PC-3 (cell line): ENCODE data around the gene DSG3. TPM values are rescaled to one million over a fixed set of nuclear protein-coding genes. Genes with fewer than 3 reads are reported as not detected.

Experiments used
- ATAC-seq: fragments of 200-7000 bp; cut with Tn5 transposase; 2 replicates; pipeline ENCODE4 v1.9.1; 2020; ENCODE audit warnings: mild to moderate bottlenecking, moderate library complexity
- BruUV-seq: library from RNA; stranded (reverse); fragments of 400-500 nt; replicated peaks from 2 replicates; lab custom pipeline; 2021; lab: Mats Ljungman, UMichigan
- CTCF ChIA-PET: fragments of 300-600 bp; sonication (Branson Sonifier 250); formaldehyde crosslinking; loops from one replicate; lab custom pipeline; 2022; ENCODE audit warnings: antibody characterized with exemption; lab: Charles Lee
- POLR2A ChIA-PET: fragments of 300-600 bp; sonication (Branson Sonifier 250); formaldehyde crosslinking; loops from one replicate; lab custom pipeline; 2022; ENCODE audit warnings: antibody characterized with exemption; ENCODE audit not compliant: unreplicated experiment; lab: Charles Lee
- DNase-seq: peaks from one replicate; pipeline ENCODE4 v3.0.0-alpha.2; 2015
- H2AFZ ChIP-seq: fragments of 300-600 bp; sonication (generic); 2 replicates; pipeline ENCODE4 v1.6.0; 2016; ENCODE audit warnings: antibody characterized with exemption, low read length
- H3F3A ChIP-seq: fragments of 300-600 bp; sonication (generic); one replicate; pipeline ENCODE4 v1.6.0; 2017; ENCODE audit warnings: antibody characterized with exemption, low read length, control low read depth, mild to moderate bottlenecking; ENCODE audit not compliant: unreplicated experiment
- H3K27ac ChIP-seq: fragments of 300-600 bp; sonication (generic); 2 replicates; pipeline ENCODE4 v1.5.1; 2016; ENCODE audit warnings: mild to moderate bottlenecking, low read length
- H3K27me3 ChIP-seq: fragments of 300-600 bp; sonication (generic); 2 replicates; pipeline ENCODE4 v1.6.1; 2016; ENCODE audit warnings: low read length, mixed read lengths
- H3K36me3 ChIP-seq: fragments of 300-600 bp; sonication (generic); 2 replicates; pipeline ENCODE4 v1.6.1; 2016; ENCODE audit warnings: low read depth, mixed run types, low read length, mixed read lengths
- H3K4me1 ChIP-seq: fragments of 300-600 bp; sonication (generic); 2 replicates; pipeline ENCODE4 v1.5.1; 2016; ENCODE audit warnings: low read length; ENCODE audit not compliant: insufficient read depth
- H3K4me2 ChIP-seq: fragments of 300-600 bp; sonication (generic); 2 replicates; pipeline ENCODE4 v1.6.0; 2016; ENCODE audit warnings: low read length
- H3K4me3 ChIP-seq: fragments of 300-600 bp; sonication (generic); 2 replicates; pipeline ENCODE4 v1.5.1; 2016; ENCODE audit warnings: mild to moderate bottlenecking, low read length, mixed read lengths
- H3K79me2 ChIP-seq: fragments of 300-600 bp; sonication (generic); 2 replicates; pipeline ENCODE4 v1.6.1; 2017; ENCODE audit warnings: low read length, mixed read lengths
- H3K9ac ChIP-seq: fragments of 300-600 bp; sonication (generic); 2 replicates; pipeline ENCODE4 v1.6.0; 2016; ENCODE audit warnings: mild to moderate bottlenecking, low read length
- H3K9me2 ChIP-seq: fragments of 300-600 bp; sonication (generic); replicated peaks from 2 replicates; pipeline ENCODE4 v1.6.1; 2016; ENCODE audit warnings: mixed run types, low read length, mixed read lengths
- H3K9me3 ChIP-seq: fragments of 300-600 bp; sonication (generic); 2 replicates; pipeline ENCODE4 v1.6.1; 2016; ENCODE audit warnings: low read length, mixed read lengths
- H4K20me1 ChIP-seq: fragments of 300-600 bp; sonication (generic); 2 replicates; pipeline ENCODE4 v1.6.1; 2016; ENCODE audit warnings: low read length, mixed read lengths
- CTCF ChIP-seq: fragments of 300-600 bp; sonication (generic); conservative IDR thresholded peaks from 2 replicates; pipeline ENCODE4 v1.5.1; 2017; ENCODE audit warnings: antibody characterized with exemption, low read depth, mild to moderate bottlenecking, low read length
- EZH2 ChIP-seq: fragments of 300-600 bp; sonication (generic); IDR thresholded peaks from one replicate; pipeline ENCODE4 v1.6.1; 2017; ENCODE audit warnings: antibody characterized with exemption, mild to moderate bottlenecking, low read length; ENCODE audit not compliant: unreplicated experiment
- EZH2phosphoT487 ChIP-seq: fragments of 300-600 bp; sonication (generic); IDR thresholded peaks from 2 replicates; pipeline ENCODE4 v1.6.1; 2018; ENCODE audit warnings: mild to moderate bottlenecking, antibody characterized with exemption, low read length, borderline replicate concordance
- intact Hi-C: fragments of 100-400 bp; cut with micrococcal nuclease; formaldehyde crosslinking; loops from 2 replicates; pipeline ENCODE4 v1.9.0; 2023
- total RNA-seq: library from RNA; depleted of rRNA; stranded (reverse); fragments of >200 nt; gene quantifications from 2 replicates; pipeline ENCODE4 v1.2.3, GENCODE V29; 2014

The DSG3 gene
- total RNA-seq, 1 experiment from 2014 or later, result not detected

- no peaks in the 10 kb centered on the region for H3K9me2 ChIP-seq
- POLR2A ChIA-PET, result no interaction called here
- H3F3A ChIP-seq, result no peaks in the 10 kb centered on the region
- no peaks in the 10 kb centered on the region for H3K36me3 ChIP-seq
- no TSS peak for BruUV-seq
- no peak overlapping the region for H3K27ac ChIP-seq
- TF ChIP-seq EZH2 (no peak), CTCF (no peak), EZH2phosphoT487 (no peak)
- H3K79me2 ChIP-seq, result no peaks in the 10 kb centered on the region
- peaks cover 8% of the 10 kb centered on the region; the same call in 1 of the 2 replicates for H3K4me1 ChIP-seq
- H4K20me1 ChIP-seq, result no peaks in the 10 kb centered on the region
- DNase-seq (no peak), ATAC-seq (no peak)
- H2AFZ ChIP-seq, result no peak overlapping the region
- no peaks in the 10 kb centered on the region for H3K27me3 ChIP-seq
- CTCF ChIA-PET, result no interaction called here
- no peak overlapping the region for H3K9ac ChIP-seq
- no peaks in the 10 kb centered on the region for H3K9me3 ChIP-seq
- intact Hi-C loops, result no loop called here
- H3K4me3 ChIP-seq, result no peak overlapping the region
- no peak overlapping the region for H3K4me2 ChIP-seq
Measured at GRCh38 chr18:31450409-31450808, 2.9 kb downstream of the DSG3 start.

GRCh38 chr18:31451625-31452024 lies 4.1 kb downstream of the DSG3 start:
- Histone ChIP-seq H3K4me2 (no peak overlapping the region), H3K9me2 (no peaks in the 10 kb centered on the region), H4K20me1 (no peaks in the 10 kb centered on the region), H3K9me3 (no peaks in the 10 kb centered on the region), H3K4me1 (peaks cover 8% of the 10 kb centered on the region; the same call in 1 of the 2 replicates), H3F3A (no peaks in the 10 kb centered on the region), H3K4me3 (no peak overlapping the region), H3K79me2 (no peaks in the 10 kb centered on the region), H3K27me3 (no peaks in the 10 kb centered on the region), H2AFZ (no peak overlapping the region), H3K27ac (no peak overlapping the region), H3K9ac (no peak overlapping the region), H3K36me3 (no peaks in the 10 kb centered on the region)
- DNase-seq (no peak), ATAC-seq (no peak)
- ChIA-PET POLR2A (no interaction called here), CTCF (no interaction called here)
- intact Hi-C loops, result no loop called here
- TF ChIP-seq EZH2, result no peak
- BruUV-seq, result no TSS peak

GRCh38 chr18:31454066-31454708 lies 6.6 kb downstream of the DSG3 start:
- Histone ChIP-seq H3K9me3 (no peaks in the 10 kb centered on the region), H2AFZ (peak overlapping the region; percentile 73), H3K79me2 (no peaks in the 10 kb centered on the region), H3K27me3 (no peaks in the 10 kb centered on the region), H3K4me2 (peak overlapping the region; percentile 61), H3K9ac (peak overlapping the region; percentile 41), H4K20me1 (no peaks in the 10 kb centered on the region), H3K36me3 (no peaks in the 10 kb centered on the region), H3F3A (no peaks in the 10 kb centered on the region), H3K4me1 (peaks cover 8% of the 10 kb centered on the region; the same call in 1 of the 2 replicates), H3K27ac (peak overlapping the region; percentile 96), H3K4me3 (no peak overlapping the region), H3K9me2 (no peaks in the 10 kb centered on the region)
- ChIA-PET POLR2A (interaction anchor here (0.6 kb wide), 1 partner anchor 28 kb away, joined by 5 read pairs; no protein-coding TSS in a partner anchor), CTCF (no interaction called here)
- peak; percentile 100 for ATAC-seq
- TF ChIP-seq EZH2phosphoT487 (no peak), EZH2 (no peak), CTCF (no peak)
- intact Hi-C loops, result no loop called here
- DNase-seq, result peak; percentile 74
- BruUV-seq, result TSS peak; percentile 73
